ENCODE data around the gene TAOK3.

DNA sequence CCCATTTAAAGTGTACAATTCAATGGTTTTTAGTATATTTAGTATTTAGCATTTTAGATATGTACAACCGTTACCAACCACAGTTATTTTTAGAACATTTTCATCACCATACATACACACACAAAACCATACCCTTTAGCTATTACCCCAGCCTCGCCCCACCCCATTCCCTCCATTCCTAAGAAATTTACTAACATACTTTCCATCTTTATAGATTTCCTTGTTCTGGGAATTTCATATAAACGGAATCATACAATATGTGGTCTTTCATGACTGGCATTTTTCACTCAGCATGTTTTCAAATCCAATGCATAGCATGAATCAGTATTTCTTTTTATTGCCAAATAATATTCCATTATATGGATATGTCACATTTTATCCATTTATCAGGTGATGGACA lies 101.5 kb downstream of the TAOK3 start:
- TF ChIP-seq, protein P1, sequence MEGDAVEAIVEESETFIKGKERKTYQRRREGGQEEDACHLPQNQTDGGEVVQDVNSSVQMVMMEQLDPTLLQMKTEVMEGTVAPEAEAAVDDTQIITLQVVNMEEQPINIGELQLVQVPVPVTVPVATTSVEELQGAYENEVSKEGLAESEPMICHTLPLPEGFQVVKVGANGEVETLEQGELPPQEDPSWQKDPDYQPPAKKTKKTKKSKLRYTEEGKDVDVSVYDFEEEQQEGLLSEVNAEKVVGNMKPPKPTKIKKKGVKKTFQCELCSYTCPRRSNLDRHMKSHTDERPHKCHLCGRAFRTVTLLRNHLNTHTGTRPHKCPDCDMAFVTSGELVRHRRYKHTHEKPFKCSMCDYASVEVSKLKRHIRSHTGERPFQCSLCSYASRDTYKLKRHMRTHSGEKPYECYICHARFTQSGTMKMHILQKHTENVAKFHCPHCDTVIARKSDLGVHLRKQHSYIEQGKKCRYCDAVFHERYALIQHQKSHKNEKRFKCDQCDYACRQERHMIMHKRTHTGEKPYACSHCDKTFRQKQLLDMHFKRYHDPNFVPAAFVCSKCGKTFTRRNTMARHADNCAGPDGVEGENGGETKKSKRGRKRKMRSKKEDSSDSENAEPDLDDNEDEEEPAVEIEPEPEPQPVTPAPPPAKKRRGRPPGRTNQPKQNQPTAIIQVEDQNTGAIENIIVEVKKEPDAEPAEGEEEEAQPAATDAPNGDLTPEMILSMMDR (IDR thresholded peaks at IDR 0.05; ENCODE audit: control extremely low read depth in 1 of 3, insufficient read depth in 1 of 3, low read depth in 1 of 3, low read length in 3 of 3) = no peak
- TF ChIP-seq, protein P2, sequence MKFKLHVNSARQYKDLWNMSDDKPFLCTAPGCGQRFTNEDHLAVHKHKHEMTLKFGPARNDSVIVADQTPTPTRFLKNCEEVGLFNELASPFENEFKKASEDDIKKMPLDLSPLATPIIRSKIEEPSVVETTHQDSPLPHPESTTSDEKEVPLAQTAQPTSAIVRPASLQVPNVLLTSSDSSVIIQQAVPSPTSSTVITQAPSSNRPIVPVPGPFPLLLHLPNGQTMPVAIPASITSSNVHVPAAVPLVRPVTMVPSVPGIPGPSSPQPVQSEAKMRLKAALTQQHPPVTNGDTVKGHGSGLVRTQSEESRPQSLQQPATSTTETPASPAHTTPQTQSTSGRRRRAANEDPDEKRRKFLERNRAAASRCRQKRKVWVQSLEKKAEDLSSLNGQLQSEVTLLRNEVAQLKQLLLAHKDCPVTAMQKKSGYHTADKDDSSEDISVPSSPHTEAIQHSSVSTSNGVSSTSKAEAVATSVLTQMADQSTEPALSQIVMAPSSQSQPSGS (IDR thresholded peaks at IDR 0.05; ENCODE audit: low read length) = no peak
- TF ChIP-seq, protein P3, sequence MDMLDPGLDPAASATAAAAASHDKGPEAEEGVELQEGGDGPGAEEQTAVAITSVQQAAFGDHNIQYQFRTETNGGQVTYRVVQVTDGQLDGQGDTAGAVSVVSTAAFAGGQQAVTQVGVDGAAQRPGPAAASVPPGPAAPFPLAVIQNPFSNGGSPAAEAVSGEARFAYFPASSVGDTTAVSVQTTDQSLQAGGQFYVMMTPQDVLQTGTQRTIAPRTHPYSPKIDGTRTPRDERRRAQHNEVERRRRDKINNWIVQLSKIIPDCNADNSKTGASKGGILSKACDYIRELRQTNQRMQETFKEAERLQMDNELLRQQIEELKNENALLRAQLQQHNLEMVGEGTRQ (IDR thresholded peaks at IDR 0.05; ENCODE audit: low read length) = no peak
- TF ChIP-seq PHF8 (conservative IDR thresholded peaks at IDR 0.05; ENCODE audit: low read depth, low read length) = no peak
